ENCODE measurements around the gene GAS2L2. TPM values are rescaled to one million over a fixed set of nuclear protein-coding genes. Genes with fewer than 3 reads are reported as not detected.

The GAS2L2 gene
- total and polyA plus RNA-seq, 7 donors = 0.06 TPM; not detected in 6

DNA sequence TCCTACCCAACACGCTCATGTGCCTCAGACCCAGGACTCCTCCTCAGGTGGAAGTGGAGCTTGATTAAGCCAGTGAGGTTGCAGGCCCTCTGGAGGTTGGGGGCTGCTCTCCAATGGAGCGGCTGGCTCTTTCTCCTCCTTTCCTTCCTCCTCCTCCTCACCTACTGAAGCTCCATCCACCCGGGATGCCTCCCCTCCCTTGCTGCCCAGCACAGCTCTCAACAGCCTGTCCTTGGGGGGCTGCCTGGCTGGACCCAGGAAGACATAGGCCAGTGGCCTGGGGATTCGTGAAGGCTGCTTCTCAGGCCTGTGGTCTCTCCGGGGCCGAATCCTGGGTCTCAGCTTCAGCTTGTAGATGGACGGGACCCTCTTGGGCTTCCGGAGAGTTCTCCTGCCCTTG lies 8.2 kb downstream of the GAS2L2 start:
- no peaks in the 10 kb centered on the region for H3K9me3 ChIP-seq
- WGBS, 2 donors = 78 to 84% methylated on average over 8 of the region's 8 CpGs
- DNase-seq = no peak
- intact Hi-C loops (cut with DNase I) = loop anchor here (5.0 to 10.0 kb wide), 5 partner anchors 80 to 580 kb away; partner anchors contain the start of gene SLFN12L
- no peak overlapping the region for H3K4me3 ChIP-seq
- peaks cover 0 to 11% (median 9%) of the 10 kb centered on the region in 4 donors for H3K4me1 ChIP-seq
- H3K27ac ChIP-seq = no peak overlapping the region
- TF ChIP-seq EP300 (IDR thresholded peaks at IDR 0.05) (no peak), POLR2AphosphoS5 (IDR thresholded peaks at IDR 0.05) (no peak)
- peaks cover 29 to 85% (median 55%) of the 10 kb centered on the region in 3 donors for H3K27me3 ChIP-seq
- no peaks in the 10 kb centered on the region for H3K36me3 ChIP-seq

DNA sequence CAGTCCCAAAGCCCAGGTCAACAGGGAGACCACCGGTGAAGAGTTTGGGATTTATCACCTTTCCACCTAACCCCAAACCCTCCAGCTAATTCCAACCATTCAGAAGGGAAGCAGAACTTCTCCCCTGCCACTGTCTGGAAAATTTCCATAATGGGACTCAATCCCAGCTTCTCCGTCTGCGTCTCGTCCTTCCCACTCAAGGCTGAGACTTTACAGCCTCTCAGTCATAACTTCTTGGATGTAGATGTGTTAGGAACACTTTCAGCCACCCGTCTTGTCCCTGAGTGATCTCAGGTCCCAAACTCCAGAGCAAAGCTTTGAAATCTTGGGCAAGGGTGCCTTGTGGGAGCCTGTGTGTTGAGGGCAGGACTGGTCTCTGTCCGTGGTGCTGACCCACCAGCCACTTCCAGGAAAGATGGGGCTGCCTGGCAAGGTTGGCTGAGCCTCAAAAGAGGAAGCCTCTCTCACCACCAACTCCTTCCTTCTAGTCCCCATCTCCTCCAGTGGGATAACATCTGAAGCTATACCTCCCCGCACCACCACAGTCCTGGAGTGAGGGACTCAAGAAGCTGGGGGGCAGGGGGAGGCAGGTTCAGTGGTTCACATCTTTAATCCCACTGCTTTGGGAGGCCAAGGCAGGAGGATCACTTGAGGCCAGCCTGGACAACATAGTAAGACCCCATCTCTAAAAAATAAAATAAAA lies 9.3 kb downstream of the GAS2L2 start:
- Histone ChIP-seq H3K4me3 (no peak overlapping the region), H3K9me3 (no peaks in the 10 kb centered on the region), H3K27me3 (peaks cover 22 to 76% (median 44%) of the 10 kb centered on the region in 3 donors), H3K36me3 (no peaks in the 10 kb centered on the region), H3K27ac (no peak overlapping the region), H3K4me1 (peaks cover 0 to 8% (median 7%) of the 10 kb centered on the region in 4 donors)
- TF ChIP-seq EP300 (IDR thresholded peaks at IDR 0.05) (no peak), POLR2AphosphoS5 (IDR thresholded peaks at IDR 0.05) (no peak), POLR2A (IDR thresholded peaks at IDR 0.05) (no peak), CTCF (IDR thresholded peaks at IDR 0.05) (no peak)
- peak; percentile 39 for DNase-seq
- 53 to 55% methylated on average over 7 of the region's 7 CpGs for WGBS, 2 donors
- intact Hi-C loops (cut with DNase I) = loop anchor here (10.0 kb wide), 3 partner anchors 79 to 579 kb away; partner anchors contain the start of gene SLFN12L

GRCh38 chr17:35742896-35743477 lies 10.1 kb downstream of the GAS2L2 start:
- WGBS, 2 donors = 74 to 76% methylated on average over 7 of the region's 7 CpGs
- DNase-seq = peak; percentile 46
- Histone ChIP-seq H3K4me1 (peaks cover 0 to 8% (median 7%) of the 10 kb centered on the region in 4 donors), H3K27ac (no peak overlapping the region), H3K9me3 (no peaks in the 10 kb centered on the region), H3K4me3 (no peak overlapping the region), H3K27me3 (peaks cover 21 to 68% (median 36%) of the 10 kb centered on the region in 3 donors), H3K36me3 (no peaks in the 10 kb centered on the region)
- intact Hi-C loops (cut with DNase I) = loop anchor here (10.0 kb wide), 3 partner anchors 78 to 578 kb away; partner anchors contain the start of gene SLFN12L
- TF ChIP-seq EP300 (IDR thresholded peaks at IDR 0.05) (no peak), CTCF (IDR thresholded peaks at IDR 0.05) (no peak)

DNA sequence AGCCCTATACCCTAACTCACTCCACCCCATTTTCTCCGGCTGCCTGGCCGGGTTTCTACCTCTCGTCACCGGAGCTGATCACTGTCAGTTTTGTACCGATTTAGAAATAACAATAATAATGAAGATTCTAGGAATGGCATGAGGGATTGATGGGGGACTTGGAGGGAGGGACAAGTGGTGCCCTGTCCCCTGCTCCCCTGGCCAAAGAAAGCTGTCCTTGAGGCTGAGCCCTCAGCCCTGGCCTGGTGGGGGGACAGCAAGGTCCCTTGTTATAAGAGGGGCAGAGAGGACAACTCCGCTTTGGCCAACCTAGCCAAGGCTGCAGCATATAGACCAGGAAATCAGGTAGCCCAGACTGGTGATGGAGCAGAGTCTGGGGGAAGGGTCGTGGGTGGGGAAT lies 10.5 kb downstream of the GAS2L2 start:
- peaks cover 0 to 8% (median 7%) of the 10 kb centered on the region in 4 donors for H3K4me1 ChIP-seq
- DNase-seq = peak; percentile 42
- peaks cover 21 to 63% (median 32%) of the 10 kb centered on the region in 3 donors for H3K27me3 ChIP-seq
- intact Hi-C loops (cut with DNase I) = loop anchor here (10.0 kb wide), 3 partner anchors 78 to 578 kb away; partner anchors contain the start of gene SLFN12L
- H3K27ac ChIP-seq = no peak overlapping the region
- H3K4me3 ChIP-seq = no peak overlapping the region
- H3K9me3 ChIP-seq = no peaks in the 10 kb centered on the region
- 68 to 77% methylated on average over 7 of the region's 7 CpGs for WGBS, 2 donors
- no peaks in the 10 kb centered on the region for H3K36me3 ChIP-seq
- no peak for TF ChIP-seq POLR2AphosphoS5 (IDR thresholded peaks at IDR 0.05)
- no peak for TF ChIP-seq CTCF (IDR thresholded peaks at IDR 0.05)
- no peak for TF ChIP-seq POLR2A (IDR thresholded peaks at IDR 0.05)
- no peak for TF ChIP-seq EP300 (IDR thresholded peaks at IDR 0.05)

Data from sigmoid colon (tissue), 7 donors.